Suppressor macrophage (primary cell): ENCODE data around the gene FAM50A.

Source experiments
- DNase-seq, 4 experiments: peaks; one replicate each; pipeline ENCODE4 v3.0.0-alpha.2; 2020 to 2022

FAM50A gene

DNA sequence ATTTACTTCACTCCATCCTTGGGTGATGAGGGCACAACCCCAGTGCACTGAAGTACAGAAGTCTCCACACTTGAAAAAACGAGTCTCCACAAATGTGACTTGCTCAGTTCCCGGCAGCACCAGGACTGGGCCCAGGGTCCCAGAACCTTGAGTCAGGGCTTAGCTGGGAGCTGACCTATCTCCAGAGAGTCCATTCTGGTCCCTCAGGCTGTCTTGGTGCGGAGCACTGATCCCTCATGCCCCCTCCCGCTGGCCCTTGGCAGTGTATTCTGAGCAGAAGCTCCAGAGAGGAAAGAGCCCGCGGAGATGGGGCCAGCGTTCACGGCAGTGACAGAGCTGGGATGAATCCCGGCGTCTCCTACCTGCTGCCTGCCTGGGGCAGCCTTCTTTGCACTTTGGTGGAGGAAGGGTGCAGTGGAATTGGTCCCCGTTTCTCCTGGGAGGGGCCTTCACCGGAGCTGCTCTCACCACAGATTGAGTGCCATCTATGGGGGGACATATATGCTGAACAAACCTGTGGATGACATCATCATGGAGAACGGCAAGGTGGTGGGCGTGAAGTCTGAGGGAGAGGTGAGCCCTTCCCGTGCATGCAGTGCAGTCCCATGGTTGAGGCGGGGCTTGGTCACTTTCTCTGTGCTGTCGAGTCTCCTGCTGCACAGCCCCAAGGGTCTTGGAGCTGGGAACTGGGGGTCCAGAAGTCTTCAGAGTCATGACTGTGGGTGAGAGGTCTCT is 3.2 kb upstream of the FAM50A start:
- DNase-seq: no peak

DNA sequence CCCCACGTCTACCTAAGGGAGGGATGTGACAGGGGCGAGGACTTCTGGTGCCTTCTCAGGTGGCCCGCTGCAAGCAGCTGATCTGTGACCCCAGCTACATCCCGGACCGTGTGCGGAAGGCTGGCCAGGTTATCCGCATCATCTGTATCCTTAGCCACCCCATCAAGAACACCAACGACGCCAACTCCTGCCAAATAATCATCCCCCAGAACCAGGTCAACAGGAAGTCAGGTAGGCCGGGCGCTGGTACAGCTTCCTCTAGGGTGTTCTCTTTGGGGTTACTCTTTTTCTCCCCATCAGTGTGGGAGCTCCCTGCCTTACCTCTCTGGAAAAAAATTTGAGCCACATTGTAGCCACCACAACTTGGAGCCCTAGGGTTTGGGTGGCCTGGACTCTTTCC is 2.4 kb upstream of the FAM50A start:
- no peak for DNase-seq

DNA sequence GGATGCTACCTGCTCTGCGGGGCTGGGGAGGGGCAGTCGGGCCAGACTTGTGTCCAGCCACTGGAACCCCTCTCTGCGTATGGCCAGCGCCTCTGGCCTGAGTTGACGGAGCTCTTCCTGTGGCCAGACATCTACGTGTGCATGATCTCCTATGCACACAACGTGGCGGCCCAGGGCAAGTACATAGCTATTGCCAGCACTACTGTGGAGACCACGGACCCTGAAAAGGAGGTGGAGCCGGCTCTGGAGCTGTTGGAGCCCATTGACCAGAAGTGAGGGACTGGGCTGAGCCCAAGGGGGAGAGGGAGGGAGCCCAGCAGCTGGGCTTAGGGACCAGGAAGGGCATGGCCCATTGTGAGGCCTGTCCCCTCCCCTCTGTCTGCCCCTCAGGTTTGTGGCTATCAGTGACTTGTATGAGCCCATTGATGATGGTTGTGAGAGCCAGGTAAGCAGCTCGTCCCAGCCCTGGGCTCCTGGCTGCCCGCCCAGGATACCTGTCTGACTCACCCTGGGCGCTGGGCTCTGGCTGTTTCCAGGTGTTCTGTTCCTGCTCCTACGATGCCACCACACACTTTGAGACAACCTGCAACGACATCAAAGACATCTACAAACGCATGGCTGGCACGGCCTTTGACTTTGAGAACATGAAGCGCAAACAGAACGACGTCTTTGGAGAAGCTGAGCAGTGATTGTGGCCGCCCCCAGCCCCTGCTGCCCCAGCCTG is 1.8 kb upstream of the FAM50A start:
- no peak for DNase-seq

DNA sequence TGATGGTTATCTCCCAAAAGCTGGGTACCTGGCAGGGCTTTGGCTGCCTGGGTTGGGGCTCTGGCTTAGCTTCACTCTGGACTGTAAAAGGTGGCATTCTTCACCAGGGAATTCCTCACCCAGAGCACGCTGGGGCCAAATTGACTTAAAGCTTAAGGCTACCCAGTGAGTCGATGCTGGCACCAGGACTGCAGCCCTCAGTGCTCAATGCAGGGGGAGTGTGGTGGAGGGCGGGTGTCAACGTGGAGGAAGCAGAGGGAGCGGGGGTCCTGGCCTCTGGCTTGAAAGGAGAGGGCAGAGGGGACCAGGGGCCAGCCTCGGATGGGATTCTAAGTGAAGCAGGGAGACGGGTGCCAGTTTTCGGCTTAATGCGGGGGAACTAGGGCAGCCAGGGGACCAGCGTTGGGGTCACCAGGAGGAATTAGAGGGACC is 446 bp upstream of the FAM50A start:
- no peak for DNase-seq

DNA sequence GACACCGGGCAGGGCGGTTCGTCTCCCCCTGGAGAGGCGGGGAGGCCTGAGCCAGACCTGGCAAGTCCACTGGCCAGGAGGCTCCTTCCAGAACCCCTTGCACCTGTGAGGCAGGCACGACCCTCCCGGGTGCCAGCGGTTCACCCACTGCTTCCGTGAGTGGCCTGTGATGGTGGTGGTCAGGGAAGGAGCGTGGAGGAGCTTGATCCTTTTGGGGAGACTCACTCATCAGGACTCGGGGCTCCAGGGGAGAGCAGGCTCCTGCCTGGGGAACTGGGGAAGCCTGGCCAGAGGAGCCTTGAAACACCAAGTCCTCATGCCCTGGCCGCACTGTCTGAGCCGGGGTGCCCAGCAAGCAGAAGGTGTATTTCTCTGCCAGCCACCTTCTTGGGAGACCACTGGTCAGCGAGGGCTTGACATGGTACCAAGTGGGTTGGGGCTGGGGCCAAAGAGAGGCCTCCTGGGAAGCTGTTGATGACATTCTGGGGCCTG is 860 bp downstream of the FAM50A start:
- DNase-seq: no peak

DNA sequence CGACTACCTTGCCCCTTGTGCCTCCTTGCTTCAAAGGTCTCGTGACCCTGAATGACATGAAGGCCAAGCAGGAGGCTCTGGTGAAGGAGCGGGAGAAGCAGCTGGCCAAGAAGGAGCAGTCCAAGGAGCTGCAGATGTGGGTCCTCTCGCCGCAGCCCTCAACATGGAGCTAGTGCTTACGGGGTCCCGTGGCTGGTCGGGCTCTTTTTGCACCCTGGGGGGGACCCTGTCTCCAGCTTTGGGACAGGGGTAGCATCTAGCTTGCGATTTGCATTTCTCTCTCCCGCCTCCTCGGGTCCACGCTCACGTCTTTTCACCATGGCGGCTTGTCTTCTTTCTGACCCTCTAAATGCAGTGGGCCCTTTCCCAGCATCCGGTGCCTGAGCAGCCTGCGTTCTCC is 1.8 kb downstream of the FAM50A start:
- DNase-seq: no peak

DNA sequence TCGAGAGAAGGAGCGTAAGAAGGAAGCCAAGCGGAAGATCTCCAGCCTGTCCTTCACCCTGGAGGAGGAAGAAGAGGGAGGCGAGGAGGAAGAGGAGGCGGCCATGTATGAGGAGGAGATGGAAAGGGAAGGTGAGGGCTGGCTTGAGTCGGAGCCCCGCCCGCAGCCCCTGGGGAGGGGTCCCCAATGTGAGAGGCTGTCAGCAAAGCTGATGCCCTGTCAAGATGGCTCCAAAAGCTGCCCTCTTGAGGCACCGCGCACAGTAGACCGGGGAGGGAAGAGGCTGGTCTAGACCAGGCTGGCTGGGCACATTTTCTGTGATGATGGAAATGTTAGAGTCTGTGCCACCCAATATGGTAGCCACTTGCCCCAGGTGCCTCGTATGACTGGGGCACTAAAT is 2.5 kb downstream of the FAM50A start:
- no peak for DNase-seq

DNA sequence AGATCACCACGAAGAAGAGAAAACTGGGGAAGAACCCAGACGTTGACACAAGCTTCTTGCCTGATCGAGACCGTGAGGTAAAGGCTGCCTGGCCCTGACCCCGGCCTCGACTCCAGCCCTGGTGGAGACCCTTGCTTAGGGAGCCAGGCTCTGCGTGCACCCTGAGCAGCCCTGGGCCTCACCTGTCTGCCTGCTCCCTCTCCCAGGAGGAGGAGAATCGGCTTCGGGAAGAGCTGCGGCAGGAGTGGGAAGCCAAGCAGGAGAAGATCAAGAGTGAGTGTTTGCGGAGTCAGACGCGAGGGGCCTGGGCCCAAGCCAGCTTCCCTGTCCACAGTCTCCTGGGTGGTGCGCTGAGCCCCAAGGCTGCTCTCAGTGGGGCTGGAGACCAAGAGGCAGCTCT is 4.5 kb downstream of the FAM50A start:
- no peak for DNase-seq

DNA sequence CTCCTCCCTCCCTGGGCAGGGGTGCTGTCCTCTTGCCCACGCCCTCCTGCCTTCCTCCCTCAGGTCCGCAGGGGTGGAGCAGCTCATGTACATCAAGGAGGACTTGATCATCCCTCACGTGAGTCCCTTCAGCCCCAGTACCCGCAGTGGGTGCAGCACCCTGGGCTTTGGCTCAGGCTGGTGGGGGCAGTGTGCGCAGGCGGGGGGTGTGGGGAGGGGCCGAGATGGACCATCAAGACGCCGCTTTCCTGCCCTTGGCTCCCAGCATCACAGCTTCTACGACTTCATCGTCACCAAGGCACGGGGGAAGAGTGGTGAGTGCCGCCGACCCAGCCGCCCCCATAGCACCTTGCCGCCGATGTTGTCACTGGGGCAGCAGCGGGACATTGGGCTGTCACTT is 5.7 kb downstream of the FAM50A start:
- no peak for DNase-seq

DNA sequence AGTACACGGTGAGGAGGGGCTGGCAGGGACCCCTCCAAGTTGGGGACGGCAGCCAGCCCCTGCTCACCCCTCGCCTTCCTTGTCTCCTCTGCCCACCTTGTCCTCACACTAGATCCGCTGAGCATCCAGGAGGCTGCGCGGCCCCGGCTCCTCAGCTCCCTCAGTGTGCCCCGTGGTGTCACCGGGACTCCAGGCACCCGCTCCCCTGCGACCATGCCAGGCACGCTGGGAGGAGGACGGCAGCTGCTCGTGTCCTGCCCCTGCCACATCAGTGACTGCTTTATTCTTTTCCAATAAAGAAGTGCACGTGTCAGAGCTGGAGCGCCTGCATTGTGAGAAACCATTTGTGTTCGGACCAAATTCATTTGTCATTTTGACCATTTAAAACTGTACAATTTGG is 6.4 kb downstream of the FAM50A start:
- DNase-seq: no peak

DNA sequence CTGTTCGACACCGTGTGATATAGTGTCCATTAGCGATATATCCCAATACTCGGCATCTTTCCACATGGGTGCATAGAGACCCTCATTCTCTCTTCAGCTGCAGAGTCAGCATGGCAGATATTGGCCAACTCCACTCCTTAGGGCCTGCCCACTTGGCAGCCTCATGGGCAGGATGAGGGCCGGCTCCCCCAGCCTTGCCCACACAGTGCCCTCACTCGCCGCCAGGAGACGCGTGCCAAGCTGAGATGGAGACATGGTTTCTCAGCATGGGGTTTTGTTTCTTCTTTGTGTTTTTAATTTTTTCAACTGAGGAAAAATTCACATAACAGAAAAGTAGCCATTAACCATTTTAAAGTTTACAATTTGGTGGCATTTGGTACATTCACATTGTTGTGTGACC is 8.9 kb downstream of the FAM50A start:
- DNase-seq: no peak

DNA sequence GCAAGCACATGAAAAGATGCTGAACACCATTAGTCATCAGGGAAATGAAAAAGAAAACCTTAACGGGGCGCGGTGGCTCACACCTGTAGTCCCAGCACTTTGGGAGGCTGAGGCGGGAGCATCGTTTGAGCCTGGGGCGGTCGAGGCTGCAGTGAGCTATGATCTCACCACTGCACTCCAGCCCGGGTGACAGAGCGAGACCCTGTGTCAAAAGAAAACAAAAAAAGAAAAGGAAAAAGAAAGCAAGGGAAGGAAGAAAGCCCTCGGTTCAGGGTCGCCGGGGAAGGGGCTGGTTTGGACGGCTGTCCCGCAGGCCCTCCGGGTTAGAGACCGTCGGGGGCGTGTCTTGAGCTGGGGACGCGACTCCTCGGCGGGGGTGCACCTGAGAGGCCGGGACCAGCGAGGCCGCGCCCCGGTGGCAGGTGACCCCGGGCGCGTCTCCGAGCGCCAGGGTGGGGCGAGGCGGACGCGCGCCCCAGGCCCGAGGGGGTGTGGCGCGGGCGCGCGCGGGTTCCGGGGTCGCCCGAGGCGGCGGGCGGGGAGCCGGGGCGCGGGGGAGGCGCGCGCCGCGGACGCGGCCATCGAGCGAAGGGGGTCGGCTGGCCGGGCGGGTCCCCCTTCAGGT is 13.7 kb downstream of the FAM50A start:
- DNase-seq: peak; percentile 19 to 77 (median 60)

DNA sequence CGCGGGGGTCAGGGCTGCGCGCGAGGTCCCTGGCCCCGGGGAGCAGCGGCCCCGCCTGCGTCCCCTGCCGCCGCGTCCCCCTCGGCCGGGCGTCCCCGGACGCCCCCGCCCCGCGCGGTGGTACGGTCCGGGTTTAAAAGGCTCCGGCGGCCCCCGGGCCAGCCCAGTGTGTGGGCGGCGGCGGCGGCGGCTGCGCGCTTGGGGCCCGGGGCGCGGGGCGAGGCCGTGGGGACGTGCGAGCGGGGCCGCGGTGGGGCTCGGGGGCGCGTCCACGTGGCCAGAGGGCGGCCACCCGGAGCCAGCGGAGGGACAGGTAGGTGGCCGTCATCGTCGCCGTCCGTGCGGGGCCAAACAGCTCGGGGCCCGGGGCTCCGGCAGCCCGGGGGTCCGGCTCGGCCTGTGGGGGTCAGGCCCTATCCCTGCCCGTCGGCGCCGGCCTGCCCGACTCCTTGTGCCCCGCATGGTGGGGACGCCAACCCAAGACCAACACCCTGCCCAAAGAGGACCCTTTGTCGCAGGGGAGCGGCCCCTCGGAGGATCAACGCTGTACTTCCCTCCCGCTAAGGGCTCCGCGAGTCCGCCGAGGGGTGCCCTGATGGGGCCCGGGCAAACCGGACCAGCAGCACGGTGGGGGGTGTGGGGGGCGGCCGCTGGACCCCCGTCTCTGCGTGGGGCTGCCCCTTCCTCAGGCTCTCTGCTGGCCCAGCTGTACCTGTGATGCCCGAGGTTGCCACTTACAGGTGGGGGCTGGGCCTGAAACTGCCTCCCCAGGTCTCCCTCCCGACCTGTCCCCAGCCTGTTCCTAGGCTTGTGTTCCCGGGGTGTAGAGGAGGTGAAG is 14.4 kb downstream of the FAM50A start, which contains the start of gene PLXNA3:
Gene PLXNA3, plus strand, starts transcription at position 166 of the 838 bp plus-strand sequence. CDS start 1,903 bp downstream, outside the sequence.
- DNase-seq: peak; percentile 56 to 83 (median 68)

DNA sequence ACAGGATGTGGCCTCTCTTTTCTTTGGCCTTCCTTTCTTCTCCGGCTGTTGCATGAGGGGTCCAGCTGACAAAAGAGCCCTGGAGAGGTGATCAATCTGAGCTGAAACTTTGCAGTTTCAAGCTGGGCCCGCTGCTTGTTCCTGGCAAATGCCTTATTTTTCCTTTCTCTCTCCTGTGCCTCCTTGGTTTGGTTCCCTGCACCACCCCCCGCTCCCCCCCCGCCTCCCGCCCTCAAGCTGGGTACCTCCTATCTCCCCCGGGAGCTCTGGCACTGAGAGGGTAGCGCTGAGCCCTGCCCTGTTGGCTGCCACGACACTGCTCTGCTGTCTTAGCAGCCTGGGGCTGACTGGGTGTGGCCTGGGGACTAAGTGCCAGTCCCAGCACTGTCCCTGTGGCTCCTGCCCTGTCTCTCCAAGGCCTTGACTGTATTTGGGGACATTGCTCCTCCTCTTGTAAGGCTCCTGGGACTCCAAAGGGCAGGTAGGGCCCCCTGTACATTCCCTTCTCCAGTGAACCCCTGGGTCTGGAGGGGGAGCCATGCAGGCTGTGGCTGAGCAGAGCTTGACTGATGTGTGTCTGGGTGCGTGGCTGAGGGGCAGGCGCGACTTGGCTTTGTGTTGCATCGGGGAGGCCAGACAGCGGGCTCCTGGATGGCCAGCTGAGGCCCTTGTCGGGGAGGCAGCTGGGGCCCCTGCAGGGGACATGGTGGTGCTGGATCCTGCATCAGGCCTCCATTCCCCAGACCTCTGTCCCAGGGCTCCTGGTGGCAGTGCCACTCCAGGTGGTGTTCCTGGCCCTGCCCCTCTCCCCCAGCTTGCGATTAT is 15.2 kb downstream of the FAM50A start:
- DNase-seq: peak in 3 of 4 experiments; percentile 26 to 45 (median 31)

DNA sequence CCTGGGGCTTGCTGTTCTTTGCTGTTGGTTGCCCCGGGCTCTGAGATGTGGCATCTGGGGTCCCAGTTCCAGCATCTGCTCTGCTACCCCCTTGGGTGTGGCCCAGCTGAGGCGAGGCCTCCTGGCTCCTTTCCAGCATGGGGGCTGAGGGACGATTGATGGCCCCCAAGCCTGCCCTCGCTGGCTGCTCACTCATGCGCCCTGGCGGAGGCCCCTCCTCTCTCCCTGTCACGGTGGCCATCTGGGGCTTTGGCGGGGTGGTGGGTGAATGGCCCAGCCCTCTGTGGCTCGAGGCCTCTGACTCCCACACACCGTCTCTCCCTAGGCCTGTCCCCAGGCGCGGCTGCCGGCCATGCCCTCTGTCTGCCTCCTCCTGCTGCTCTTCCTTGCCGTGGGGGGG is 15.9 kb downstream of the FAM50A start:
- no peak for DNase-seq

DNA sequence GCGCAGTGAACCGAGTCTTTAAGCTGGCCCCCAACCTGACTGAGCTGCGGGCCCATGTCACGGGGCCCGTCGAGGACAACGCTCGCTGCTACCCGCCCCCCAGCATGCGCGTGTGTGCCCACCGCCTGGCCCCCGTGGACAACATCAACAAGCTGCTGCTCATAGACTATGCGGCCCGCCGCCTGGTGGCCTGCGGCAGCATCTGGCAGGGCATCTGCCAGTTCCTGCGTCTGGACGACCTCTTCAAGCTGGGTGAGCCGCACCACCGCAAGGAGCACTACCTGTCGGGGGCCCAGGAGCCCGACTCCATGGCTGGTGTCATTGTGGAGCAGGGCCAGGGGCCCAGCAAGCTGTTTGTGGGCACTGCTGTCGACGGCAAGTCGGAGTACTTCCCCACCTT is 16.4 kb downstream of the FAM50A start:
- DNase-seq: no peak

DNA sequence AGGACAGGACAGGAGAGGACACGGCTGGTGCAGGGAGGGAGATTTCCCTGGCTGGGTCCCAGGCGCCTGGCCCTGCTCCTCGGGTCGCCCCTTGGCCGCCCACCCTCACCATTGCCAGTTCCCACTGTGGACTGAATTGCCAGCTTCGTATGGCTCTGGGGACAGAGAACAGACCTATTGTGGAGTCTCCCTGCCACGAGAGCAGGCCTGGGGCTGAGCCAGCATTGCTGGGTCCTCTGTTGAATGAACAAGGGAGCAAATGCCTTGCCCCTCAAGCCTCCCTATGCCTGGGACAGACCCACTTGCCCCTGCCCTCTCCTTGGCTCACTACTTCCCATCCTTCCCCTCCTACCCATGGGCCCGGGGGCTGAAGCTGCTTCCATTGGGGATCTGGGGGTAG is 18.5 kb downstream of the FAM50A start:
- DNase-seq: no peak

DNA sequence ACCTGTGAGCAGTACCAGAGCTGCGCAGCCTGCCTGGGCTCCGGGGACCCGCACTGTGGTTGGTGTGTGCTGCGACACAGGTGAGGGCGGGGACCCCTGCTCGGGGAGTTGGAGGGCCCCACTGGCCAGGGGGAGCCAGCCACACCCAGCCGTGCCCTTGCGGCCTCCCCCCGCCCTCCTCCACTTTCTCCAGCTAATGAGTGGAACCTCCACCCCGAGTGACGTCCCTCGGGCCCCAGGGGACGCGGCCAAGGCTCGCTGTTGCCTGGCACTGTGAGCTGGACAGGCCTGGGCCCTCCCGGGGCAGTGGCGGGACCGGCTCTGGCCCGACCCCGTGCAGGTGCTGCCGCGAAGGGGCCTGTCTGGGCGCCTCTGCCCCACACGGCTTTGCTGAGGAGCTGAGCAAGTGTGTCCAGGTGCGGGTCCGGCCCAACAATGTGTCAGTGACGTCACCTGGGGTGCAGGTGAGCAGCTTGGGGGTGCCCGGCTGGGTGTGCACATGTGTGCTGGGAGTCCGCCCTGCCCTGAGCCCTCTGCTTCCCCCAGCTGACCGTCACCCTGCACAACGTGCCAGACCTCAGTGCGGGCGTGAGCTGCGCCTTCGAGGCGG is 19.8 kb downstream of the FAM50A start:
- DNase-seq: no peak

DNA sequence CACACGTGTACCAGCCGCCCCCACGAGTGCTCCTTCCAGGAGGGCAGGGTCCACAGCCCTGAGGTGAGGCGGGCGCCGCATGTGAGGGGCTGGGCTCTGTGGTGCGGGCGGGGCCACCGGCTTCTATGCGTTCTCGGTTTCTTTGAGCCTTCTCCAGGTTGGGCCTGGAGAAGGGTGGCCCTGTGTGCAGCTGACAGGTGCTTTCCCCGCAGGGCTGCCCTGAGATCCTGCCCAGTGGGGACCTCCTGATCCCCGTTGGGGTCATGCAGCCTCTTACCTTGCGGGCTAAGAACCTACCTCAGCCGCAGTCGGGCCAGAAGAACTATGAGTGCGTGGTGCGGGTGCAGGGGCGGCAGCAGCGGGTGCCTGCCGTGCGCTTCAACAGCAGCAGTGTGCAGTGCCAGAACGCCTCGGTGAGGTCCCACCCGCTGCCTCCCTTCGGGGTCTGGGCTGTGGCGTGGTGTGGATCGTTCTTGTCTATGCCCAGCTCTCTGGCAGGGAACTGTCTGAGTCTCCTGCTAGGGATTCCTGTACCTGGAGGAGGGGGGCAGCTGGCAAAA is 20.9 kb downstream of the FAM50A start:
- DNase-seq: no peak

DNA sequence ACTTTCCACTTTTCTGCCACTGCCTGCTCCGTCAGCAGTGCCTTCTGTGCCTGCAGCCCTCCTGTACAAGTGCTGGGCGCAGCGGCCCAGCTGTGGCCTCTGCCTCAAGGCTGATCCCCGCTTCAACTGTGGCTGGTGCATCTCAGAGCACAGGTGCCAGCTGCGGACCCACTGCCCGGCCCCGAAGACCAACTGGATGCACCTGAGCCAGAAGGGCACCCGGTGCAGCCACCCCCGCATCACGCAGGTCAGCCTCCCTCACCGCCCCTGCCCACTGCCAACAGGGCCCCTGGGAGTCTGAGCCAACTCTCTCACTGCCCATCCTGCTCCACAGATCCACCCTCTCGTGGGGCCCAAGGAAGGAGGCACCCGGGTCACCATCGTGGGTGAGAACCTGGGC is 21.7 kb downstream of the FAM50A start:
- DNase-seq: no peak

DNA sequence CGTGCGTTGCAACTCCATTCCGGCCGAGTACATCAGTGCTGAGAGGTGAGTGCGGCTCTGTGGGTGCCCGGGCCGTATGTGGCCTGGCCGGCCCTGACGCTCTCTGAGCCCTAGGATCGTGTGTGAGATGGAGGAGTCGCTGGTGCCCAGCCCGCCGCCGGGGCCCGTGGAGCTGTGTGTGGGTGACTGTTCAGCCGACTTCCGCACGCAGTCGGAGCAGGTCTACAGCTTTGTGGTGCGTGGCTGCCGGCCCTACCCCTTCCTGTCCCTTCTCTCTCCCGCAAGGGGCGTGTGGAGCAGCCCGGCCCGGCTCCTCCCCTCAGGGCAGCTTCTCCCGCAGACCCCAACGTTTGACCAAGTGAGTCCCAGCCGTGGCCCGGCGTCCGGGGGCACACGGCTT is 22.1 kb downstream of the FAM50A start:
- DNase-seq: no peak
